ENCODE data around the gene TTC27.

DNA sequence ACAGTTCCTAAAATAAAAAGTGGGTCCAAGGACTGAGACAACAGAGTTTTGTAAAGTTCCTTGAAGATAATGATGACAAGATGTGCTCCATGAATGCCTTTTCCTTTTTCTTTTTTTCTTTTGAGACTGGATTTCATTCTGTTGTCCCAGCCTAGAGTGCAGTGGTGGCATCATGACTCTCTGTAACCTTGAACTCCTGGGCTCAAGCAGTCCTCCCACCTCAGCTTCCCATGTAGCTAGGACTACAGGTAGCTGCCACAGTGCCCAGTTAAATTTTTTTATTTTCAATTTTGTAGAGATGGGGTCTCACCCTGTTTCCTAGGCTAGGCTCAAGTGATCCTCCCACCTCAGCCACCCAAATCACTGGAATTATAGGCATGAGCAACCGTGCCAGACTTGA is 16.1 kb upstream of the TTC27 start:
- TF ChIP-seq, protein P1, sequence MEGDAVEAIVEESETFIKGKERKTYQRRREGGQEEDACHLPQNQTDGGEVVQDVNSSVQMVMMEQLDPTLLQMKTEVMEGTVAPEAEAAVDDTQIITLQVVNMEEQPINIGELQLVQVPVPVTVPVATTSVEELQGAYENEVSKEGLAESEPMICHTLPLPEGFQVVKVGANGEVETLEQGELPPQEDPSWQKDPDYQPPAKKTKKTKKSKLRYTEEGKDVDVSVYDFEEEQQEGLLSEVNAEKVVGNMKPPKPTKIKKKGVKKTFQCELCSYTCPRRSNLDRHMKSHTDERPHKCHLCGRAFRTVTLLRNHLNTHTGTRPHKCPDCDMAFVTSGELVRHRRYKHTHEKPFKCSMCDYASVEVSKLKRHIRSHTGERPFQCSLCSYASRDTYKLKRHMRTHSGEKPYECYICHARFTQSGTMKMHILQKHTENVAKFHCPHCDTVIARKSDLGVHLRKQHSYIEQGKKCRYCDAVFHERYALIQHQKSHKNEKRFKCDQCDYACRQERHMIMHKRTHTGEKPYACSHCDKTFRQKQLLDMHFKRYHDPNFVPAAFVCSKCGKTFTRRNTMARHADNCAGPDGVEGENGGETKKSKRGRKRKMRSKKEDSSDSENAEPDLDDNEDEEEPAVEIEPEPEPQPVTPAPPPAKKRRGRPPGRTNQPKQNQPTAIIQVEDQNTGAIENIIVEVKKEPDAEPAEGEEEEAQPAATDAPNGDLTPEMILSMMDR (IDR thresholded peaks at IDR 0.05): no peak
- TF ChIP-seq POLR2A (IDR thresholded peaks at IDR 0.05): no peak

Measured in right lobe of liver (tissue), 4 donors.